Measurements from ENCODE around the gene CTBP2. TPM values are rescaled to one million over a fixed set of nuclear protein-coding genes. Genes with fewer than 3 reads are reported as not detected.

CTBP2 gene
- total RNA-seq, 2 experiments from 2014 or later = 0.19 to 0.42 TPM

- H3K4me3 Mint-ChIP-seq = no peak overlapping the region
- CTCF ChIA-PET = no interaction called here
- H3K36me3 Mint-ChIP-seq (ENCODE audit: low read depth) = no peaks in the 10 kb centered on the region
- H3K27ac Mint-ChIP-seq = no peak overlapping the region
- no peak for DNase-seq
- no peaks in the 10 kb centered on the region for H3K27me3 Mint-ChIP-seq (ENCODE audit: low read depth)
- intact Hi-C loops (cut with micrococcal nuclease) = no loop called here
- H3K4me1 Mint-ChIP-seq (ENCODE audit: low read depth) = no peaks in the 10 kb centered on the region
- no peaks in the 10 kb centered on the region for H3K9me3 Mint-ChIP-seq
Measured at GRCh38 chr10:125005312-125006187, 154.8 kb downstream of the CTBP2 start.

GRCh38 chr10:125004571-125005311 lies 155.6 kb downstream of the CTBP2 start:
- H3K4me3 Mint-ChIP-seq = no peak overlapping the region
- CTCF ChIA-PET = no interaction called here
- no peaks in the 10 kb centered on the region for H3K27me3 Mint-ChIP-seq (ENCODE audit: low read depth)
- H3K27ac Mint-ChIP-seq = no peak overlapping the region
- H3K9me3 Mint-ChIP-seq = no peaks in the 10 kb centered on the region
- DNase-seq = no peak
- H3K4me1 Mint-ChIP-seq (ENCODE audit: low read depth) = no peaks in the 10 kb centered on the region
- intact Hi-C loops (cut with micrococcal nuclease) = no loop called here
- no peaks in the 10 kb centered on the region for H3K36me3 Mint-ChIP-seq (ENCODE audit: low read depth)

- CTCF ChIA-PET = interaction anchor here (0.6 kb wide), 2 partner anchors 83 to 480 kb away, joined by 4 read pairs; no protein-coding TSS in a partner anchor
- no peak overlapping the region for H3K4me3 Mint-ChIP-seq
- no peaks in the 10 kb centered on the region for H3K9me3 Mint-ChIP-seq
- H3K27me3 Mint-ChIP-seq (ENCODE audit: low read depth) = no peaks in the 10 kb centered on the region
- intact Hi-C loops (cut with micrococcal nuclease) = no loop called here
- H3K4me1 Mint-ChIP-seq (ENCODE audit: low read depth) = no peaks in the 10 kb centered on the region
- H3K27ac Mint-ChIP-seq = no peak overlapping the region
- no peaks in the 10 kb centered on the region for H3K36me3 Mint-ChIP-seq (ENCODE audit: low read depth)
- DNase-seq = no peak
Measured at GRCh38 chr10:125003901-125004467, 156.4 kb downstream of the CTBP2 start.

- no peak overlapping the region for H3K4me3 Mint-ChIP-seq
- H3K27me3 Mint-ChIP-seq (ENCODE audit: low read depth) = no peaks in the 10 kb centered on the region
- DNase-seq = no peak
- intact Hi-C loops (cut with micrococcal nuclease) = no loop called here
- no peak overlapping the region for H3K27ac Mint-ChIP-seq
- no peaks in the 10 kb centered on the region for H3K4me1 Mint-ChIP-seq (ENCODE audit: low read depth)
- H3K9me3 Mint-ChIP-seq = no peaks in the 10 kb centered on the region
- no peaks in the 10 kb centered on the region for H3K36me3 Mint-ChIP-seq (ENCODE audit: low read depth)
- CTCF ChIA-PET = interaction anchor here (0.6 kb wide), 1 partner anchor 479 kb away, joined by 4 read pairs; no protein-coding TSS in a partner anchor
Measured at GRCh38 chr10:125003146-125003900, 157.0 kb downstream of the CTBP2 start.

GRCh38 chr10:125002423-125003145 lies 157.8 kb downstream of the CTBP2 start:
- no peaks in the 10 kb centered on the region for H3K9me3 Mint-ChIP-seq
- no peak overlapping the region for H3K27ac Mint-ChIP-seq
- H3K27me3 Mint-ChIP-seq (ENCODE audit: low read depth) = no peaks in the 10 kb centered on the region
- CTCF ChIA-PET = no interaction called here
- intact Hi-C loops (cut with micrococcal nuclease) = no loop called here
- no peak overlapping the region for H3K4me3 Mint-ChIP-seq
- H3K36me3 Mint-ChIP-seq (ENCODE audit: low read depth) = no peaks in the 10 kb centered on the region
- no peak for DNase-seq
- no peaks in the 10 kb centered on the region for H3K4me1 Mint-ChIP-seq (ENCODE audit: low read depth)

- H3K4me1 Mint-ChIP-seq (ENCODE audit: low read depth) = no peaks in the 10 kb centered on the region
- no peak overlapping the region for H3K4me3 Mint-ChIP-seq
- H3K36me3 Mint-ChIP-seq (ENCODE audit: low read depth) = no peaks in the 10 kb centered on the region
- H3K27ac Mint-ChIP-seq = no peak overlapping the region
- no peaks in the 10 kb centered on the region for H3K9me3 Mint-ChIP-seq
- intact Hi-C loops (cut with micrococcal nuclease) = no loop called here
- no peaks in the 10 kb centered on the region for H3K27me3 Mint-ChIP-seq (ENCODE audit: low read depth)
- CTCF ChIA-PET = interaction anchor here (1.1 kb wide), 1 partner anchor 14 kb away, joined by 3 read pairs; no protein-coding TSS in a partner anchor
- DNase-seq = no peak
Measured at GRCh38 chr10:125002047-125002422, 158.3 kb downstream of the CTBP2 start.

- no peak for DNase-seq
- H3K4me1 Mint-ChIP-seq (ENCODE audit: low read depth) = no peaks in the 10 kb centered on the region
- H3K27ac Mint-ChIP-seq = no peak overlapping the region
- H3K36me3 Mint-ChIP-seq (ENCODE audit: low read depth) = no peaks in the 10 kb centered on the region
- H3K9me3 Mint-ChIP-seq = no peaks in the 10 kb centered on the region
- H3K27me3 Mint-ChIP-seq (ENCODE audit: low read depth) = no peaks in the 10 kb centered on the region
- CTCF ChIA-PET = interaction anchor here (1.1 kb wide), 1 partner anchor 15 kb away, joined by 3 read pairs; no protein-coding TSS in a partner anchor
- intact Hi-C loops (cut with micrococcal nuclease) = no loop called here
- no peak overlapping the region for H3K4me3 Mint-ChIP-seq
Measured at GRCh38 chr10:125001313-125002046, 158.9 kb downstream of the CTBP2 start.

GRCh38 chr10:125000366-125001312 lies 159.7 kb downstream of the CTBP2 start:
- no peaks in the 10 kb centered on the region for H3K36me3 Mint-ChIP-seq (ENCODE audit: low read depth)
- intact Hi-C loops (cut with micrococcal nuclease) = no loop called here
- no peaks in the 10 kb centered on the region for H3K4me1 Mint-ChIP-seq (ENCODE audit: low read depth)
- H3K27ac Mint-ChIP-seq = no peak overlapping the region
- H3K9me3 Mint-ChIP-seq = no peaks in the 10 kb centered on the region
- H3K4me3 Mint-ChIP-seq = no peak overlapping the region
- DNase-seq = peak; percentile 10
- H3K27me3 Mint-ChIP-seq (ENCODE audit: low read depth) = no peaks in the 10 kb centered on the region
- CTCF ChIA-PET = interaction anchor here (1.1 kb wide), 1 partner anchor 16 kb away, joined by 3 read pairs; no protein-coding TSS in a partner anchor

GRCh38 chr10:124999433-125000365 lies 160.7 kb downstream of the CTBP2 start:
- CTCF ChIA-PET = interaction anchor here (0.6 kb wide), 1 partner anchor 1375 kb away, joined by 3 read pairs; no protein-coding TSS in a partner anchor
- H3K4me3 Mint-ChIP-seq = no peak overlapping the region
- no peak overlapping the region for H3K27ac Mint-ChIP-seq
- H3K36me3 Mint-ChIP-seq (ENCODE audit: low read depth) = no peaks in the 10 kb centered on the region
- H3K27me3 Mint-ChIP-seq (ENCODE audit: low read depth) = no peaks in the 10 kb centered on the region
- intact Hi-C loops (cut with micrococcal nuclease) = no loop called here
- H3K9me3 Mint-ChIP-seq = no peaks in the 10 kb centered on the region
- no peak for DNase-seq
- H3K4me1 Mint-ChIP-seq (ENCODE audit: low read depth) = no peaks in the 10 kb centered on the region

Data from activated naive CD4-positive, alpha-beta T cell treated with anti-CD3 and anti-CD28 coated beads for 36 hours (primary cell).